Cerebellar cortex (tissue), 1 donor: ENCODE data around the gene CEP63.
A peak's percentile ranks its signal among the peaks of the same experiment; 100 is the strongest.

Source experiments
- DNase-seq: peaks from one replicate; pipeline ENCODE4 v3.0.0-alpha.2; 2015; ENCODE audit warnings: low spot score

The CEP63 gene

GRCh38 chr3:134608771-134609435, 123.0 kb downstream of the CEP63 start:
- no peak for DNase-seq

- DNase-seq = no peak
These were observed 124.1 kb downstream of the CEP63 start for GRCh38 chr3:134609821-134610431.

- no peak for DNase-seq
These were observed 124.9 kb downstream of the CEP63 start for GRCh38 chr3:134610432-134611385.

- no peak for DNase-seq
These were observed 125.7 kb downstream of the CEP63 start for GRCh38 chr3:134611516-134611915.

- DNase-seq = no peak
These were observed 127.2 kb downstream of the CEP63 start for GRCh38 chr3:134613006-134613520.

- no peak for DNase-seq
These were observed 129.1 kb downstream of the CEP63 start for GRCh38 chr3:134614955-134615354.

GRCh38 chr3:134615743-134616142, 129.9 kb downstream of the CEP63 start:
- no peak for DNase-seq

GRCh38 chr3:134617608-134618477, 132.0 kb downstream of the CEP63 start:
- DNase-seq = no peak

- DNase-seq = peak; percentile 41
These were observed 132.8 kb downstream of the CEP63 start for GRCh38 chr3:134618478-134619300.

GRCh38 chr3:134619301-134619615, 133.4 kb downstream of the CEP63 start:
- no peak for DNase-seq

- DNase-seq = no peak
These were observed 134.1 kb downstream of the CEP63 start for GRCh38 chr3:134619884-134620445.

GRCh38 chr3:134620476-134621115, 134.7 kb downstream of the CEP63 start:
- DNase-seq = no peak

GRCh38 chr3:134621854-134622253, 136.0 kb downstream of the CEP63 start:
- DNase-seq = no peak

GRCh38 chr3:134622806-134623365, 137.0 kb downstream of the CEP63 start:
- DNase-seq = no peak

GRCh38 chr3:134623615-134624245, 137.9 kb downstream of the CEP63 start:
- no peak for DNase-seq
